ENCODE data around the gene ZNF691. TPM values are rescaled to one million over a fixed set of nuclear protein-coding genes. Genes with fewer than 3 reads are reported as not detected.

The ZNF691 gene
- polyA plus RNA-seq, 2 of the 4 experiments (the other 2 are of a cell fraction): 4.8 to 6.2 TPM

DNA sequence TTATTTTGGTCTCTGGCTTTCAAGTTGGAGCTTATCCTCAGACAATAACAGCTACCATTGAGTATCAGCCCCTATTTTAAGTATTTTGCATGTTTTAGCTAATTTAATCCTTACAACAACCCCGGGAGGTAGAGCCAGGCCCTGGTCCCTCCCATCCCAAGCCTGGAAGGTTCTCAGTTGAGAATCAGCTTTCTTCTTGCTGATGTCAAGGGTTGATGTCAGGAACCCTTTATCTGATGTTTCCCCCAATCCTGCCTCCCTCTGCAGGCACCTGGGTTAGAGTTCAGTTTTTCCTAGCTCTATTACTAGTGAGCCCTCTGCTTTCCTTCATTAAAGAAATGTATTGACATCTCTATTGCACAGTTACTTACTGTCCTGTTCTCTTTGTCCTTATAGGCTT, 25.6 kb upstream of the ZNF691 start:
- DNase-seq (ENCODE audit: low read depth in 1 of 2, low spot score in 1 of 2) (no peak), ATAC-seq (no peak), FAIRE-seq (no peak)
- TF ChIP-seq JUN (IDR thresholded peaks at IDR 0.05) (no peak), CBX8 (IDR thresholded peaks at IDR 0.05) (no peak), MAZ (IDR thresholded peaks at IDR 0.05; ENCODE audit: borderline replicate concordance, low read depth, low read length) (no peak), NFE2L2 (conservative IDR thresholded peaks at IDR 0.05; ENCODE audit: low read length) (no peak)
- ChIA-PET CTCF (interaction anchor here (1.7 kb wide), 1 partner anchor 253 kb away, joined by 5 read pairs; no protein-coding TSS in a partner anchor), POLR2A (interaction anchor here (1.0 to 1.4 kb wide), 2 partner anchors 25 to 53 kb away, joined by 6 to 7 read pairs; partner anchors contain the start of gene ZNF691)
- Histone ChIP-seq H3K4me1 (peaks cover 40% of the 10 kb centered on the region), H3K4me2 (no peak overlapping the region), H3K27ac (peak overlapping the region in 1 of 2 experiments; percentile 51; a peak in 1 of 6 replicates), H3K4me3 (no peak overlapping the region), H3K9me3 (no peaks in the 10 kb centered on the region)
- 59% methylated on average over 1 of the region's 1 CpG for WGBS (ENCODE audit: missing lambda C conversion rate)

DNA sequence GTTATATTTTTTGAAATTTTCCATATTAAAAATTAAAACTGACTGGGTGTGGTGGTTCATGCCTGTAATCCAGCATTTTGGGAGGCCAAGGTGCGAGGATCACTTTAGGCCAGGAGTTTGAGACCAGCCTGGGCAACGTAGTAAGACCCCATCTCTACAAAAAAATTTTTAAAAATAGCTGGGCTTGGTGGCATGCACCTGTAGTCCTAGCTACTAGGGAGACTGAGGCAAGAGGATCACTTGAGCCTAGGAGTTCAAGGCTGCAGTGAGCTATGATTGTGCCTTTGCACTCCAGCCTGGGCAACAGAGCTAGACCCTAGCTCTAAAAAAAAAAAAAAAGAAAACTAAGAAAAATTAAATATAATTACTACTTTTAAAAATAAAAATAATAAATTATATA, 24.7 kb upstream of the ZNF691 start:
- no peak for ATAC-seq
- POLR2A ChIA-PET: interaction anchor here (1.0 kb wide), 1 partner anchor 54 kb away, joined by 7 read pairs; no protein-coding TSS in a partner anchor
- H3K4me2 ChIP-seq: no peak overlapping the region
- CTCF ChIA-PET: interaction anchor here (1.7 kb wide), 1 partner anchor 252 kb away, joined by 5 read pairs; no protein-coding TSS in a partner anchor
- H3K4me3 ChIP-seq: no peak overlapping the region
- TF ChIP-seq, protein P1, sequence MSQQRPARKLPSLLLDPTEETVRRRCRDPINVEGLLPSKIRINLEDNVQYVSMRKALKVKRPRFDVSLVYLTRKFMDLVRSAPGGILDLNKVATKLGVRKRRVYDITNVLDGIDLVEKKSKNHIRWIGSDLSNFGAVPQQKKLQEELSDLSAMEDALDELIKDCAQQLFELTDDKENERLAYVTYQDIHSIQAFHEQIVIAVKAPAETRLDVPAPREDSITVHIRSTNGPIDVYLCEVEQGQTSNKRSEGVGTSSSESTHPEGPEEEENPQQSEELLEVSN (IDR thresholded peaks at IDR 0.05; ENCODE audit: borderline replicate concordance, low read depth): no peak
- no peak for TF ChIP-seq NR3C1 (IDR thresholded peaks at IDR 0.05)
- H3K27ac ChIP-seq: peak overlapping the region in 1 of 2 experiments; percentile 77; a peak in 1 of 6 replicates
- H3K4me1 ChIP-seq: peaks cover 35% of the 10 kb centered on the region
- FAIRE-seq: no peak
- H3K9me3 ChIP-seq: no peaks in the 10 kb centered on the region
- no peak for DNase-seq (ENCODE audit: low read depth in 1 of 2, low spot score in 1 of 2)
- WGBS (ENCODE audit: missing lambda C conversion rate): 91% methylated on average over 2 of the region's 2 CpGs

DNA sequence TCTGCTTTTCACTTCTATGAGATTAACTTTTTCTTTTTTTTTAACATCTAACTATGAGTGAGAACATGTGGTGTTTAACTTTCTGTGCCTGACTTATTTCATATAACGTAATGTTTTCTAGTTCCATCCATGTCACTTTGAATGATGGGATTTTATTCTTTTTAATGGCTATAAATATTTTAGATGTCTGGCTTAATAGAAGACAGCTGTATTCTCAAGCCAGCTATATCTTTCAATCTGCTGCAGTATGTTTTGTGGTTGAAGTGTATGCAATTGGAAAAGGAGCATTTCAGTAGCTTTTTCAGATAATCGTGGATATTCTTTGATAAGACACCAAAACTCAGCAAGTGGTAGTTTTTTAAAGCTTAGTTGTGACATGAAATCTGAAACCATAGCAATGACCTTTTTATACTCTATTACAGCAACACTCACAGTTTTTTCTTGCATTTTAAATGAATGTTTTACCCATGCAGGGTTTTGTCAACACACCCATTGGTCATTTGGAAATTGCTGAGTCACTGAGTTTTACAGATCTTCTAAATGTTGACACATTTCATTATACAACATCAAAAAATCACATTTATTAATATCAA, 23.5 kb upstream of the ZNF691 start:
- Histone ChIP-seq H3K9me3 (no peaks in the 10 kb centered on the region), H3K4me1 (peaks cover 34% of the 10 kb centered on the region), H3K27ac (peak overlapping the region; percentile 70 to 77), H3K4me3 (no peak overlapping the region), H3K4me2 (peak overlapping the region; percentile 60)
- DNase-seq (ENCODE audit: low read depth in 1 of 2, low spot score in 1 of 2) (peak in 1 of 2 experiments; percentile 25), ATAC-seq (no peak), FAIRE-seq (peak; percentile 63)
- CTCF ChIA-PET: no interaction called here
- POLR2A ChIA-PET: interaction anchor here (3.1 kb wide), 1 partner anchor 24 kb away, joined by 14 read pairs; the partner anchor contains the start of gene ZNF691
- 58% methylated on average over 2 of the region's 2 CpGs for WGBS (ENCODE audit: missing lambda C conversion rate)
- TF ChIP-seq EHMT2 (IDR thresholded peaks at IDR 0.05; ENCODE audit: low read depth) (no peak), FOSL2 (IDR thresholded peaks at IDR 0.05) (no peak), FOSL2 (CRISPR knock-in tag; IDR thresholded peaks at IDR 0.05) (0 out of 2 replicates have a peak, but pooled peaks have one; percentile 12), MAFK (IDR thresholded peaks at IDR 0.05; ENCODE audit: partially characterized antibody) (peak; percentile 98), NFE2L2 (conservative IDR thresholded peaks at IDR 0.05; ENCODE audit: low read length) (peak; percentile 97), RFX5 (IDR thresholded peaks at IDR 0.05) (no peak)

DNA sequence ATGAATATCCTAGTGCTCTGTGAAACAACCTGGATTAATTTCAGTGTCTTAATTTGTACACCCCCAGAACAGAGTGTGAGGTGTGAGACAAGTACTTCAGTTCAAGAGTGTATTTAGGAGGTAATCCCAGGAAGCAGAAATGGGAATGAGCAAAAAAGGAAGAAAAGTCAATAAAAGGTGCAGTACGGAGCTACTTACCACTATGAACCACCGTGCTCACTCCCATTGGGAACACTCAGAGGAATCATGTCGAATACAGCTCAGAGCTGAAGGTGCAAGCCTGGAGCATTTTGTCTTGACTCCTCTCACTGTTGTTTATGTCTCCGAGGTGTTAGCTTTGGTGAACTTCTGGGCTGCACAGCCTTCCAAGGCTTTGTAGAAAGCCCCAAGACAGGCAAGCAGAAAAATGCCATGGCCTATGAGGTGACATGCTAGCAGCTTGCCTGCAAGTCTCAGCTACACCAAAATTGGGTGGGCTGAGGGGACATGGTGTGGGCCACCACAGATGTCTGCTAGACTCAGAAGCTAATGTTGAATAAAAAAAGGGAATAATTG, 21.9 kb upstream of the ZNF691 start:
- H3K9me3 ChIP-seq: no peaks in the 10 kb centered on the region
- ChIA-PET POLR2A (interaction anchor here (3.1 kb wide), 1 partner anchor 22 kb away, joined by 14 read pairs; the partner anchor contains the start of gene ZNF691), CTCF (interaction anchor here (0.6 to 1.8 kb wide), 3 partner anchors 22 to 798 kb away, joined by 3 to 4 read pairs (median 4); partner anchors contain the start of gene ZNF691)
- no peak for DNase-seq (ENCODE audit: low read depth in 1 of 2, low spot score in 1 of 2)
- H3K4me2 ChIP-seq: no peak overlapping the region
- H3K27ac ChIP-seq: peak overlapping the region in 1 of 2 experiments; percentile 21; a peak in 1 of 6 replicates
- H3K4me1 ChIP-seq: peaks cover 33% of the 10 kb centered on the region
- no peak for FAIRE-seq
- no peak for ATAC-seq
- H3K4me3 ChIP-seq: no peak overlapping the region
- TF ChIP-seq EHMT2 (IDR thresholded peaks at IDR 0.05; ENCODE audit: low read depth) (no peak), CBX8 (IDR thresholded peaks at IDR 0.05) (no peak)
- 92% methylated on average over 4 of the region's 4 CpGs for WGBS (ENCODE audit: missing lambda C conversion rate)

DNA sequence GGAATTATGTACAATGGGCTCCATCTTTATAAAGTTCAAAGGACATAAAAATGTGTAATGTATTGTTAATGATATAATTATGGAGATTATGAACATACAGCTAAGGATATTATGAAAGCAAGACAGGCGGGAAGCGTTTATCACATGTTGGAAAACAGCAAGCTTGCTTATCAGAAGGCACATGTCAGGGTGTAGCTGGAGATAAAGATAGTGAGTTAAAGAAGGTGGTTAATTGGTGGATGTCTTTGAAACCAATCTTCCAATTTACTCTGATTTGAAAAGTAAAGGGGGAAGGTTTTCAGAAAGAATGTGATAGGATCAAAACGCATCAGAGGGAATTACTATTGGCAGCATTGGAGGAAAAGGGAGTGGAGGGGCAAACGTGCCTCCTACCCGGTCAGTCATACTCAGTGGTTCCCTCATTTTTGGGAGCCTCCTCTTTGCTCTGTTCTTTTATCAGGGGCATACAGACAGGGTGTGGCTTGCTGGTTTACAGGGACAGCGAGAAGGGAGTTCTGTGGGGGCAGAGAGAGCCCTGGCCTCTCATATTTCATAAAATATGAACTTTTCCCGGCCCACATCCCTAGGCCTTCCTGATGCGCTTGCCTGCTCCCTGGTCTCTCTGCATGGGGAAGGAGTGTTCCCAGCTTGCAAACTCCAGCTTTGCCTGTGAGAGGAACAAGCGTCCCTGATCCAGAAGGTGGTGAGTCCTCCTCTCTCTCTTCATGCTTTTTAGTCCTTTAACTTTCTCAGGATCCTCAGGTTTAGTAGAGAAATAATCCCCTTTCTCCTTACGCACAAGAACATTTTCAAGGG, 21.2 kb upstream of the ZNF691 start:
- WGBS (ENCODE audit: missing lambda C conversion rate): 90% methylated on average over 10 of the region's 10 CpGs
- POLR2A ChIA-PET: interaction anchor here (3.1 kb wide), 1 partner anchor 21 kb away, joined by 14 read pairs; the partner anchor contains the start of gene ZNF691
- TF ChIP-seq TFCP2L1 (CRISPR knock-in tag; IDR thresholded peaks at IDR 0.05) (no peak), SMC3 (IDR thresholded peaks at IDR 0.05) (no peak), JUNB (IDR thresholded peaks at IDR 0.05) (no peak), FOSB (CRISPR knock-in tag; IDR thresholded peaks at IDR 0.05) (no peak), ESRRA (IDR thresholded peaks at IDR 0.05; ENCODE audit: borderline replicate concordance, low read length) (no peak), KDM1A (IDR thresholded peaks at IDR 0.05; ENCODE audit: low read depth) (no peak), NR3C1 (IDR thresholded peaks at IDR 0.05) (no peak), HOXA7 (CRISPR knock-in tag; IDR thresholded peaks at IDR 0.05) (no peak), FOXS1 (CRISPR knock-in tag; IDR thresholded peaks at IDR 0.05) (no peak), RFX5 (IDR thresholded peaks at IDR 0.05) (no peak), CBX8 (IDR thresholded peaks at IDR 0.05) (no peak), RARB (CRISPR knock-in tag; IDR thresholded peaks at IDR 0.05) (no peak)
- TF ChIP-seq, protein P2, sequence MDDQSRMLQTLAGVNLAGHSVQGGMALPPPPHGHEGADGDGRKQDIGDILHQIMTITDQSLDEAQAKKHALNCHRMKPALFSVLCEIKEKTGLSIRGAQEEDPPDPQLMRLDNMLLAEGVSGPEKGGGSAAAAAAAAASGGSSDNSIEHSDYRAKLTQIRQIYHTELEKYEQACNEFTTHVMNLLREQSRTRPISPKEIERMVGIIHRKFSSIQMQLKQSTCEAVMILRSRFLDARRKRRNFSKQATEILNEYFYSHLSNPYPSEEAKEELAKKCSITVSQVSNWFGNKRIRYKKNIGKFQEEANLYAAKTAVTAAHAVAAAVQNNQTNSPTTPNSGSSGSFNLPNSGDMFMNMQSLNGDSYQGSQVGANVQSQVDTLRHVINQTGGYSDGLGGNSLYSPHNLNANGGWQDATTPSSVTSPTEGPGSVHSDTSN (IDR thresholded peaks at IDR 0.05): no peak
- TF ChIP-seq, protein P3, sequence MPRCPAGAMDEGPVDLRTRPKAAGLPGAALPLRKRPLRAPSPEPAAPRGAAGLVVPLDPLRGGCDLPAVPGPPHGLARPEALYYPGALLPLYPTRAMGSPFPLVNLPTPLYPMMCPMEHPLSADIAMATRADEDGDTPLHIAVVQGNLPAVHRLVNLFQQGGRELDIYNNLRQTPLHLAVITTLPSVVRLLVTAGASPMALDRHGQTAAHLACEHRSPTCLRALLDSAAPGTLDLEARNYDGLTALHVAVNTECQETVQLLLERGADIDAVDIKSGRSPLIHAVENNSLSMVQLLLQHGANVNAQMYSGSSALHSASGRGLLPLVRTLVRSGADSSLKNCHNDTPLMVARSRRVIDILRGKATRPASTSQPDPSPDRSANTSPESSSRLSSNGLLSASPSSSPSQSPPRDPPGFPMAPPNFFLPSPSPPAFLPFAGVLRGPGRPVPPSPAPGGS (IDR thresholded peaks at IDR 0.05): no peak

More for the DNA sequence above, 21.2 kb upstream of the ZNF691 start:
- no peak for FAIRE-seq
- no peak for DNase-seq (ENCODE audit: low read depth in 1 of 2, low spot score in 1 of 2)
- ATAC-seq: no peak
- Histone ChIP-seq H3K4me3 (no peak overlapping the region), H3K9me3 (no peaks in the 10 kb centered on the region), H3K4me2 (no peak overlapping the region), H3K4me1 (peaks cover 33% of the 10 kb centered on the region), H3K27ac (no peak overlapping the region)
- CTCF ChIA-PET: interaction anchor here (0.9 to 1.8 kb wide), 2 partner anchors 21 to 47 kb away, joined by 4 read pairs; partner anchors contain the start of gene ZNF691

Measured in A549 (cell line).